GM12865 (cell line): ENCODE measurements around the gene PIGN.

Experiments
- DNase-seq: peaks from one replicate; pipeline ENCODE4 v3.0.0; 2010; ENCODE audit warnings: low read depth
- H3K4me3 ChIP-seq: 2 replicates; pipeline ENCODE4 v1.5.1; 2011; ENCODE audit warnings: mild to moderate bottlenecking, low read depth, low read length, control low read depth
- CTCF ChIP-seq: IDR thresholded peaks from 2 replicates; pipeline ENCODE4 v1.5.1; 2011; ENCODE audit warnings: low read length, control low read depth, low read depth, inconsistent platforms; ENCODE audit not compliant: insufficient read depth; ENCODE audit errors: missing control alignments

The PIGN gene

GRCh38 chr18:62140259-62140658 lies 46.6 kb downstream of the PIGN start:
- no peak for DNase-seq
- no peak for TF ChIP-seq CTCF
- no peak overlapping the region for H3K4me3 ChIP-seq

GRCh38 chr18:62138461-62139235 lies 48.2 kb downstream of the PIGN start:
- no peak for TF ChIP-seq CTCF
- H3K4me3 ChIP-seq = no peak overlapping the region
- no peak for DNase-seq

- TF ChIP-seq CTCF = peak; percentile 81
- DNase-seq = peak; percentile 73
- H3K4me3 ChIP-seq = no peak overlapping the region
Measured at GRCh38 chr18:62131301-62131909, 55.5 kb downstream of the PIGN start.

- H3K4me3 ChIP-seq = no peak overlapping the region
- TF ChIP-seq CTCF = no peak
- DNase-seq = no peak
Measured at GRCh38 chr18:62128157-62128556, 58.7 kb downstream of the PIGN start.

- DNase-seq = no peak
- H3K4me3 ChIP-seq = no peak overlapping the region
- no peak for TF ChIP-seq CTCF
Measured at GRCh38 chr18:62126737-62127136, 60.1 kb downstream of the PIGN start.

GRCh38 chr18:62125702-62126101 lies 61.2 kb downstream of the PIGN start:
- no peak for TF ChIP-seq CTCF
- no peak overlapping the region for H3K4me3 ChIP-seq

GRCh38 chr18:62122330-62122729 lies 64.5 kb downstream of the PIGN start:
- no peak for DNase-seq
- no peak overlapping the region for H3K4me3 ChIP-seq
- no peak for TF ChIP-seq CTCF

More at GRCh38 chr18:62125702-62126101, 61.2 kb downstream of the PIGN start:
- DNase-seq = no peak
